H1 (cell line): ENCODE results near the gene CNNM3. TPM values are rescaled to one million over a fixed set of nuclear protein-coding genes. Genes with fewer than 3 reads are reported as not detected.

Experiments
- CTCF ChIA-PET: fragments of 300-600 bp; sonication (Branson Sonifier 250); formaldehyde crosslinking; loops from one replicate; lab custom pipeline; 2021; ENCODE audit not compliant: partially characterized antibody; lab: Charles Lee
- POLR2A ChIA-PET: fragments of 300-600 bp; sonication (Branson Sonifier 250); formaldehyde crosslinking; loops from one replicate; lab custom pipeline; 2021; ENCODE audit warnings: inconsistent platforms; ENCODE audit not compliant: partially characterized antibody; lab: Charles Lee
- DNase-seq, 2 experiments: peaks; one replicate each; pipeline versions ENCODE4 v3.0.0 to v3.0.0-alpha.2; 2010 to 2022; ENCODE audit warnings: low spot score in 2 of 2, low read depth in 1 of 2, mixed read lengths in 1 of 2
- FAIRE-seq: peaks from 2 replicates; lab custom pipeline; 2011; peaks lifted over from hg19 to GRCh38; lab: Jason Lieb, UNC
- H2AFZ ChIP-seq: 2 replicates; pipeline ENCODE4 v1.8.1; 2012; ENCODE audit warnings: low read length, inconsistent platforms
- H2AK5ac ChIP-seq: 2 replicates; pipeline ENCODE4 v1.6.1; 2013; ENCODE audit warnings: low read depth, low read length
- H2BK120ac ChIP-seq: replicated peaks from 2 replicates; pipeline ENCODE3; 2013; ENCODE audit warnings: low read depth, low read length, inconsistent platforms
- H2BK12ac ChIP-seq: 2 replicates; pipeline ENCODE4 v1.6.1; 2013; ENCODE audit warnings: low read depth, low read length
- H2BK15ac ChIP-seq: 2 replicates; pipeline ENCODE4 v1.6.1; 2013; ENCODE audit warnings: low read length
- H2BK20ac ChIP-seq: 2 replicates; pipeline ENCODE4 v1.6.1; 2013; ENCODE audit warnings: low read length
- H2BK5ac ChIP-seq: 2 replicates; pipeline ENCODE4 v1.6.1; 2013; ENCODE audit warnings: low read depth, low read length
- H3K14ac ChIP-seq: 2 replicates; pipeline ENCODE4 v1.6.1; 2013; ENCODE audit warnings: inconsistent platforms; ENCODE audit not compliant: insufficient read length
- H3K18ac ChIP-seq: 2 replicates; pipeline ENCODE4 v1.6.1; 2013; ENCODE audit warnings: low read length; ENCODE audit errors: extremely low read depth
- H3K23ac ChIP-seq: 2 replicates; pipeline ENCODE4 v1.6.1; 2013; ENCODE audit warnings: inconsistent platforms; ENCODE audit not compliant: insufficient read length
- H3K23me2 ChIP-seq: 2 replicates; pipeline ENCODE4 v1.6.1; 2013; ENCODE audit warnings: low read depth, low read length
- H3K27ac ChIP-seq: 2 replicates; pipeline ENCODE4 v1.6.1; 2011; ENCODE audit warnings: low read depth, low read length, inconsistent platforms
- H3K27me3 ChIP-seq, 4 experiments: replicated peaks in 1 of 4; 1 replicate in 1 of 4; 2 replicates in 3 of 4; pipeline versions ENCODE4 v1.6.1 to v1.8.1; 2011 to 2013; ENCODE audit warnings: low read length in 3 of 4, mild to moderate bottlenecking in 3 of 4, inconsistent platforms in 2 of 4, mixed read lengths in 2 of 4, moderate library complexity in 1 of 4; ENCODE audit not compliant: control insufficient read depth in 3 of 4, insufficient read depth in 3 of 4; ENCODE audit errors: extremely low read depth in 1 of 4
- H3K36me3 ChIP-seq, 4 experiments: 2 replicates each; pipeline versions ENCODE4 v1.6.1 to v1.8.1; 2011 to 2013; ENCODE audit warnings: mild to moderate bottlenecking in 4 of 4, low read length in 3 of 4, moderate library complexity in 2 of 4, control low read depth in 1 of 4, inconsistent platforms in 1 of 4; ENCODE audit not compliant: insufficient read depth in 4 of 4, control insufficient read depth in 2 of 4
- H3K4ac ChIP-seq: replicated peaks from 2 replicates; pipeline ENCODE3; 2013; ENCODE audit warnings: low read length, low read depth, mixed read lengths, inconsistent platforms; ENCODE audit not compliant: insufficient read length
- H3K4me1 ChIP-seq, 4 experiments: replicated peaks in 1 of 4; 1 replicate in 1 of 4; 2 replicates in 3 of 4; pipeline versions ENCODE4 v1.6.1 to v1.8.1; 2011 to 2013; ENCODE audit warnings: low read length in 3 of 4, inconsistent platforms in 2 of 4, mixed read lengths in 1 of 4; ENCODE audit not compliant: insufficient read depth in 4 of 4, control insufficient read depth in 3 of 4
- H3K4me2 ChIP-seq, 2 experiments: 2 replicates each; pipeline versions ENCODE4 v1.6.1 to v1.8.1; 2011 to 2013; ENCODE audit warnings: low read depth in 2 of 2, low read length in 2 of 2, control low read depth in 1 of 2, inconsistent platforms in 1 of 2, mild to moderate bottlenecking in 1 of 2; ENCODE audit not compliant: insufficient read depth in 1 of 2
- H3K4me3 ChIP-seq, 4 experiments: fragments of 200-600, 300-600 bp in 1 of 4; sonication (generic), shearing (Covaris generic), sonication (Bioruptor Twin) in 1 of 4; 2 replicates each; pipeline versions ENCODE4 v1.5.1 to v1.8.1; 2011 to 2016; ENCODE audit warnings: low read length in 4 of 4, low read depth in 3 of 4, control low read depth in 2 of 4, inconsistent platforms in 2 of 4, mild to moderate bottlenecking in 2 of 4, mixed read lengths in 1 of 4, moderate library complexity in 1 of 4; ENCODE audit not compliant: insufficient read depth in 2 of 4; ENCODE audit errors: extremely low read depth in 1 of 4
- H3K56ac ChIP-seq: replicated peaks from 2 replicates; pipeline ENCODE3; 2013; ENCODE audit warnings: low read depth, mild to moderate bottlenecking, mixed read lengths, low read length, inconsistent platforms; ENCODE audit not compliant: insufficient read length
- H3K79me1 ChIP-seq: 2 replicates; pipeline ENCODE4 v1.6.1; 2013; ENCODE audit warnings: low read depth, low read length, control low read depth
- H3K79me2 ChIP-seq, 2 experiments: 2 replicates each; pipeline versions ENCODE4 v1.6.1 to v1.8.1; 2012 to 2013; ENCODE audit warnings: low read length in 2 of 2, mild to moderate bottlenecking in 2 of 2, inconsistent platforms in 1 of 2; ENCODE audit not compliant: insufficient read depth in 2 of 2, control insufficient read depth in 1 of 2
- H3K9ac ChIP-seq, 4 experiments: replicated peaks in 1 of 4; 1 replicate in 1 of 4; 2 replicates in 3 of 4; pipeline versions ENCODE4 v1.6.1 to v1.8.1; 2011 to 2013; ENCODE audit warnings: low read depth in 3 of 4, low read length in 3 of 4, control low read depth in 2 of 4, mild to moderate bottlenecking in 2 of 4, moderate library complexity in 2 of 4, inconsistent platforms in 1 of 4; ENCODE audit errors: extremely low read depth in 1 of 4
- H3K9me3 ChIP-seq, 2 experiments: 2 replicates each; pipeline versions ENCODE4 v1.6.1 to v1.8.1; 2012 to 2013; ENCODE audit warnings: mild to moderate bottlenecking in 2 of 2, moderate library complexity in 2 of 2, control low read depth in 1 of 2, inconsistent platforms in 1 of 2, low read depth in 1 of 2, low read length in 1 of 2, mixed read lengths in 1 of 2; ENCODE audit not compliant: insufficient read depth in 2 of 2
- H4K20me1 ChIP-seq, 2 experiments: replicated peaks in 1 of 2; 2 replicates each; pipeline versions ENCODE3 to v1.8.1; 2011 to 2013; ENCODE audit warnings: inconsistent platforms in 2 of 2, low read length in 2 of 2, mild to moderate bottlenecking in 1 of 2; ENCODE audit not compliant: insufficient read depth in 2 of 2, control insufficient read depth in 1 of 2
- H4K5ac ChIP-seq: 2 replicates; pipeline ENCODE4 v1.6.1; 2013; ENCODE audit warnings: low read length, low read depth, mixed read lengths, inconsistent platforms; ENCODE audit not compliant: insufficient read length
- H4K8ac ChIP-seq: 2 replicates; pipeline ENCODE4 v1.8.0; 2013; ENCODE audit warnings: mild to moderate bottlenecking, moderate library complexity, low read length, inconsistent platforms; ENCODE audit not compliant: insufficient read depth; ENCODE audit errors: extremely low read depth
- H4K91ac ChIP-seq: replicated peaks from 2 replicates; pipeline ENCODE3; 2013; ENCODE audit warnings: low read length, mixed read lengths, inconsistent platforms; ENCODE audit not compliant: insufficient read length
- BRCA1 ChIP-seq: IDR thresholded peaks from 2 replicates; pipeline ENCODE4 v1.6.1; 2012; ENCODE audit warnings: low read depth, low read length, improper control_type of control experiment
- CREB1 ChIP-seq: IDR thresholded peaks from 2 replicates; pipeline ENCODE4 v1.6.1; 2012; ENCODE audit warnings: inconsistent platforms
- E2F6 ChIP-seq: IDR thresholded peaks from 2 replicates; pipeline ENCODE4 v1.6.1; 2012; ENCODE audit warnings: inconsistent platforms
- JUND ChIP-seq: IDR thresholded peaks from 2 replicates; pipeline ENCODE4 v1.6.1; 2011; ENCODE audit warnings: mild to moderate bottlenecking, improper control_type of control experiment, low read length
- KDM4A ChIP-seq: IDR thresholded peaks from one replicate; pipeline ENCODE4 v1.7.1; 2012; ENCODE audit warnings: low read depth, mild to moderate bottlenecking, moderate library complexity, low read length, inconsistent platforms; ENCODE audit not compliant: severe bottlenecking
- MAX ChIP-seq: IDR thresholded peaks from 2 replicates; pipeline ENCODE4 v1.6.1; 2012; ENCODE audit warnings: inconsistent platforms
- POLR2AphosphoS5 ChIP-seq: IDR thresholded peaks from 2 replicates; pipeline ENCODE4 v1.6.1; 2011; ENCODE audit warnings: low read depth, low read length
- POU5F1 ChIP-seq: IDR thresholded peaks from 2 replicates; pipeline ENCODE4 v1.6.1; 2011; ENCODE audit warnings: low read depth, mild to moderate bottlenecking, low read length, moderate library complexity
- RFX5 ChIP-seq: IDR thresholded peaks from 2 replicates; pipeline ENCODE4 v1.6.1; 2011; ENCODE audit warnings: low read depth, low read length, improper control_type of control experiment, borderline replicate concordance
- SP4 ChIP-seq: IDR thresholded peaks from 2 replicates; pipeline ENCODE4 v1.6.1; 2012; ENCODE audit warnings: low read length, inconsistent platforms
- SRF ChIP-seq: IDR thresholded peaks from 2 replicates; pipeline ENCODE4 v1.6.1; 2011; ENCODE audit warnings: mild to moderate bottlenecking, low read depth, low read length, moderate library complexity
- SUZ12 ChIP-seq: fragments of 200-600 bp; sonication (generic); IDR thresholded peaks from 2 replicates; pipeline ENCODE4 v1.6.1; 2012; ENCODE audit warnings: mild to moderate bottlenecking, inconsistent platforms, low read length, moderate library complexity, mixed read lengths
- TCF12 ChIP-seq: IDR thresholded peaks from 2 replicates; pipeline ENCODE4 v1.6.1; 2011; ENCODE audit warnings: low read depth, mild to moderate bottlenecking, low read length
- WGBS, 2 experiments: shearing (Covaris generic) in 1 of 2; methylation state at CpG; one replicate each; pipeline versions ENCODE4 v1.1.6 to v1.1.7; 2013 to 2015; ENCODE audit warnings: low lambda C conversion rate in 2 of 2, mixed read lengths in 2 of 2, inconsistent platforms in 1 of 2, low coverage in 1 of 2, missing lambda C conversion rate in 1 of 2; ENCODE audit not compliant: insufficient replicate concordance in 2 of 2, insufficient coverage in 1 of 2, insufficient read length in 1 of 2; ENCODE audit errors: extremely low coverage in 1 of 2, missing lambda C conversion rate in 1 of 2; 5-methylcytosine and 5-hydroxymethylcytosine counted together
- polyA plus RNA-seq, 7 experiments: library from polyadenylated mRNA; depleted of rRNA in 3 of 7; stranded (reverse) in 5 of 7; unstranded in 2 of 7; fragments of >200 nt in 5 of 7; fragments of 200-250 nt in 2 of 7; gene quantifications; 1 replicate in 5 of 7; 2 replicates in 1 of 7; 4 replicates in 1 of 7; pipeline versions ENCODE4 v1.2.1 to v1.2.3, GENCODE V29; 2011 to 2013; ENCODE audit warnings: missing spikeins in 2 of 7, mixed read lengths in 2 of 7
- total RNA-seq: library from RNA; stranded (reverse); fragmentation: NEBNext Ultra II Directional; extraction: Animal tissue kit (Norgen Biotek cat#: 25700); gene quantifications from 2 replicates; pipeline ENCODE4 v1.2.1, GENCODE V29; 2021

Gene CNNM3
- total and polyA plus RNA-seq, 2 of the 8 experiments (the other 6 are each of a cell fraction or from before 2014, with no cell fraction given) = 29.1 to 29.2 TPM

- H3K14ac ChIP-seq = no peak overlapping the region
- H2BK5ac ChIP-seq = no peak overlapping the region; the same call in 1 of the 2 replicates
- no peak overlapping the region for H2BK120ac ChIP-seq
- peaks cover 0 to 16% (median 10%) of the 10 kb centered on the region in 4 experiments; a peak in 5 of 7 replicates for H3K4me1 ChIP-seq
- no peak overlapping the region for H2AFZ ChIP-seq
- POLR2A ChIA-PET = interaction anchor here (0.5 to 1.5 kb wide), 5 partner anchors 10 to 64 kb away, joined by 3 to 4 read pairs (median 3); partner anchors contain the start of gene ANKRD39
- FAIRE-seq (no peak), DNase-seq (no peak)
- H4K91ac ChIP-seq = no peak overlapping the region
- H3K79me1 ChIP-seq = peaks cover 28% of the 10 kb centered on the region
- H4K5ac ChIP-seq = no peak overlapping the region
- no peak overlapping the region for H3K18ac ChIP-seq
- H3K9ac ChIP-seq = no peak overlapping the region
- H2BK12ac ChIP-seq = no peak overlapping the region
- no peak overlapping the region for H3K27ac ChIP-seq
- no peak overlapping the region; the same call in 1 of the 2 replicates for H4K8ac ChIP-seq
- WGBS, 2 experiments = 89% methylated on average over 11 of the region's 11 CpGs; no CpG with 5 or more reads in 1 of the 2 experiments
- peaks cover 12 to 39% of the 10 kb centered on the region in 2 experiments for H4K20me1 ChIP-seq
- no peak overlapping the region for H3K56ac ChIP-seq
- no peak overlapping the region for H2BK15ac ChIP-seq
- no peak overlapping the region for H2BK20ac ChIP-seq
- H3K4ac ChIP-seq = no peak overlapping the region
- H3K79me2 ChIP-seq = peaks cover 0 to 63% of the 10 kb centered on the region in 2 experiments; a peak in 2 of 4 replicates
- H3K36me3 ChIP-seq = peaks cover 6 to 44% (median 18%) of the 10 kb centered on the region in 4 experiments; a peak in 7 of 8 replicates
- H2AK5ac ChIP-seq = no peak overlapping the region
- H3K9me3 ChIP-seq = no peaks in the 10 kb centered on the region
- H3K27me3 ChIP-seq = no peaks in the 10 kb centered on the region
- no peak overlapping the region for H3K4me3 ChIP-seq
- CTCF ChIA-PET = interaction anchor here (0.6 to 1.7 kb wide), 6 partner anchors 8 to 128 kb away, joined by 3 to 6 read pairs (median 4); partner anchors contain the start of gene ANKRD39
- H3K23me2 ChIP-seq = no peaks in the 10 kb centered on the region
- H3K4me2 ChIP-seq = no peak overlapping the region
- no peak overlapping the region for H3K23ac ChIP-seq
- no peak for TF ChIP-seq SP4
- TF ChIP-seq MAX = no peak
- no peak for TF ChIP-seq E2F6
- no peak for TF ChIP-seq JUND
- no peak for TF ChIP-seq POU5F1
- TF ChIP-seq RFX5 = no peak
- TF ChIP-seq BRCA1 = no peak
- no peak for TF ChIP-seq CREB1
- TF ChIP-seq SRF = no peak
- no peak for TF ChIP-seq KDM4A
- no peak for TF ChIP-seq POLR2AphosphoS5
- no peak for TF ChIP-seq TCF12
- no peak for TF ChIP-seq SUZ12
Observed at GRCh38 chr2:96823198-96823597, 7.1 kb downstream of the CNNM3 start.
